Muscle of leg (tissue), 11 donors: ENCODE data around the gene WLS. TPM values are rescaled to one million over a fixed set of nuclear protein-coding genes. Genes with fewer than 3 reads are reported as not detected.
A peak's percentile ranks its signal among the peaks of the same experiment; 100 is the strongest.

ENCODE experiments used
- DNase-seq: peaks from one replicate; pipeline ENCODE4 v3.0.0; 2013
- H3K27ac ChIP-seq: one replicate; pipeline ENCODE4 v1.5.1; 2013; ENCODE audit warnings: mild to moderate bottlenecking, low read length, control low read depth
- H3K27me3 ChIP-seq: one replicate; pipeline ENCODE4 v1.6.1; 2013; ENCODE audit warnings: low read length; ENCODE audit not compliant: control insufficient read depth, insufficient read depth
- H3K36me3 ChIP-seq: one replicate; pipeline ENCODE4 v1.6.1; 2013; ENCODE audit warnings: low read length; ENCODE audit not compliant: control insufficient read depth, insufficient read depth
- H3K4me1 ChIP-seq: one replicate; pipeline ENCODE4 v1.6.1; 2013; ENCODE audit warnings: low read length; ENCODE audit not compliant: control insufficient read depth, insufficient read depth
- H3K4me3 ChIP-seq: one replicate; pipeline ENCODE4 v1.5.1; 2013; ENCODE audit warnings: low read length, control low read depth
- H3K9me3 ChIP-seq: replicated peaks from 2 replicates; pipeline ENCODE4 v1.6.1; 2013; ENCODE audit warnings: low read depth, low read length; ENCODE audit not compliant: control insufficient read depth
- WGBS: methylation state at CpG from one replicate; pipeline ENCODE4 v1.1.5; 2013; ENCODE audit warnings: missing lambda C conversion rate; ENCODE audit not compliant: insufficient coverage; 5-methylcytosine and 5-hydroxymethylcytosine counted together
- polyA plus RNA-seq, 8 donors: library from polyadenylated mRNA; unstranded; fragments of 120-200 nt; gene quantifications; one replicate each; pipeline versions ENCODE4 v1.2.1 to v1.2.3, GENCODE V29; 2013; ENCODE audit warnings: inconsistent platforms in 1 of 8, low replicate concordance in 1 of 8; ENCODE audit not compliant: insufficient read length in 8 of 8, insufficient read depth in 1 of 8
- total RNA-seq: library from RNA; stranded (reverse); fragments of 120-200 nt; gene quantifications from one replicate; pipeline ENCODE4 v1.2.4, GENCODE V29; 2013

The WLS gene
- total and polyA plus RNA-seq, 9 donors = 62.7 to 126 (median 78.2) TPM

DNA sequence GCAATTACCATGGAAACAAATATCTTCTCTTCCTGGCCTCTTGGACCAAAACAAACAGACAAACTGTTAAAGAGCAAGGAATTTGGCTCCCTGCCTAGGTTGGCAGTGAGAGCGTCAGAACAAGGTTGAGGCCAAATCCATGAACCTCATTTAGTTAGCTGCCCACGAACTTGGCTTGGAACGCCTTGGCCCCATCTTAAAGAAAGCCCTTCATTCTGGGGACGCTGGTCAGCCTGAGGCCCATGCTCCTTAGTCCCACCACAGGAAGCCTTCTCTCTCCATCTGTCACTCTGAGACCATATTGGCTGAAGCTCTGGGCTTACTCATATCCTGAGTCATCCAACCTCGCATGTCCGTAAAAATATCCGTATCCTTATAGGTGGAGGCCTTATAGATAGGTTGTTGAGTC is 119.5 kb downstream of the WLS start:
- WGBS = 42% methylated on average over 4 of the region's 7 CpGs
- H3K27me3 ChIP-seq = no peaks in the 10 kb centered on the region
- H3K9me3 ChIP-seq = no peaks in the 10 kb centered on the region
- H3K36me3 ChIP-seq = no peaks in the 10 kb centered on the region
- H3K4me3 ChIP-seq = no peak overlapping the region
- peaks cover 20% of the 10 kb centered on the region for H3K4me1 ChIP-seq
- no peak overlapping the region for H3K27ac ChIP-seq
- peak; percentile 49 for DNase-seq

DNA sequence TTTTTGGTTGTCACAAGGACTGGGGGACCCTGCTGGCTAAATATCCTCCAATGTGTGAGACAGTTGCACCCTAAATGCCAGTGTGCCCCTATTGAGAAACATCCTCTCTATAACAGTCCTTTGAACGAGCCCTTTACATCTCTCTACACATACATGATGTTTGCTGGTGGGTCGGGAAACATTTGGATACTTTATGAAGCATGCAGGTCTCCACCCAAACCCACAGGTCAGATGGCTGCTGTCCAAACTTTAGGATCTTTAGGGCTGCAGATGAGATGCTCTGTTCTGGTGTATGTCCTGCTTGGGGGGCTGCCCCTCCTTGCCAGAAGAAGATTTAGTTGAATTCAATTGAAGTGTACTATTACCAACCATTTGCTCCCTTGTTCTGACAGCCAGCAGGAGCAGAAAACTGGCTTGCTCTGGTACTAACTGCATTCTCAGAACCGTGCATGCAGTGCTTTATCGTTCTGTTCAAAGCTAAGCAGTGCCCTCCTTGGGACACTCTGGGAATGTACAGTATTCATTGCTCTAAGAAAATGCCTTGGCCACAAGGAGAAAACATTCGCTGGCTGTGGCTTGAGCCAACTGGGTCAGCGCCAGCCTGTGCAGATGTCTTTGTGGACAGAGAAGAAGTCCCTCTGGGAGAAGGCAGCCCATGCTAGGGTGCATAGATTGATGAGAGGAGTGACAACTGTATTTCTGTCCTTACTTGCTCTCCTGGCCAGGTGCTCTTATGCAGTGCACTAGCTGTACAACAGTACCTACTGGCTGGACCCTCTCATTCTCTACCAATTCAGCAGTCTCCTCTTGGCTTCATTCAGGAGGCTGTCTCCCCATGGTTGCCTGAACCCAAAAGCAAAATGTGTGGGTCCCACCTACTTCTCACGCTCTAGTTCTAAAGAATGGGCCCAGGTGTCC is 120.5 kb downstream of the WLS start:
- 33% methylated on average over 5 of the region's 7 CpGs for WGBS
- H3K36me3 ChIP-seq = no peaks in the 10 kb centered on the region

DNA sequence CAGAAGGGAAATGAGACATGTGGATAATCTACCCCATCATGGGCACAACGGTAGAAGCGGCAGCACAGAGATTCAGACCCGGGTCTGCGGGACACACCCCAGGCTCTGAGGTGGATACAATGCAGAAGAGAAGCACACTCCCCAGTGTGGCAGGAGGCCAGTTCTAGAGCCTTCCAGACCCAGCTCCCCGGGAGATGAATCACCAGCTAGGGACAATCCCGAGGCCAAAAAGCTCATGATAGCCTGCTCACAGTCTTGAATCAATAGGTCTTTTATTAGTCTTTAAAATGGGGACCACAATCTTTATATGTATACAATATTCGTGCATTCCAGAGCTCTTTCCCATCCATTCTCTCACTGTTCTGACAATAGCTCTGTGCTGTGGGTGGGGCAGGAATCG is 124.6 kb downstream of the WLS start:
- 90% methylated on average over 4 of the region's 8 CpGs for WGBS
- no peaks in the 10 kb centered on the region for H3K9me3 ChIP-seq
- no peaks in the 10 kb centered on the region for H3K27me3 ChIP-seq
- H3K4me1 ChIP-seq = peaks cover 25% of the 10 kb centered on the region
- DNase-seq = no peak
- H3K36me3 ChIP-seq = peaks cover 5% of the 10 kb centered on the region
- H3K4me3 ChIP-seq = no peak overlapping the region
- H3K27ac ChIP-seq = no peak overlapping the region

More for the DNA sequence above, 120.5 kb downstream of the WLS start:
- H3K4me1 ChIP-seq = peaks cover 18% of the 10 kb centered on the region
- DNase-seq = peak; percentile 93
- H3K27me3 ChIP-seq = no peaks in the 10 kb centered on the region
- no peak overlapping the region for H3K27ac ChIP-seq
- H3K9me3 ChIP-seq = no peaks in the 10 kb centered on the region
- no peak overlapping the region for H3K4me3 ChIP-seq

DNA sequence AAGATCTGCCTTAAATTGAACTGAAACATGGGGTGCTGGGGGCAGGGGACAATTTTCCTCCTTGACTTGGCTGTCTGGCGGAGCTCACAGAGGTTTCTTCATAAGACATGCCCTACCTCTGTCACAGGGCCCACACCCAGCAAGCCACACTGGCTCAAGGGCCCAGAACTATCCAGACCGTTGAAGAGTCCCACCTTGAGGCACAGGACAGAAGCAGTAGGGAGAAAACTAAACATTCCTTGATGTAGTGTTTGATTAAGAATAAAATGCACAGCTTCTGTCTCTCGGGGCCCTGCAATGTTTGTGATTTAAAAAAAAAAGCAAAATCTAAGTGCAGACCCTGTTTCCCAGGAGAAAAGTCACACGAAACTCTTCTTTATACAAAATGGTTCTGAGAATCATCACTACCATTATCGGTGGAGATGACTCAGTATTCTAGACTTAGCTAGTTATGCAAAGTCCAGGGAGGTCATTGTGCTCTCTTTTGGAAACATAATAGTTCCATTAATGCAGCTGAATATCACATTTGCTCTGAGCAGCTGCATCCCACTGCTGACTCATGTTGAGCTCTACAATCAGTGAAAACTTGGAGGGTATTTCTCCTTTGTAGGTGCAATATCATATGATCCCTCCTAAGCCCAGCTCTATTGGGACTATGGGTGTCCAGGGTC is 128.3 kb downstream of the WLS start:
- peak; percentile 69 for DNase-seq

DNA sequence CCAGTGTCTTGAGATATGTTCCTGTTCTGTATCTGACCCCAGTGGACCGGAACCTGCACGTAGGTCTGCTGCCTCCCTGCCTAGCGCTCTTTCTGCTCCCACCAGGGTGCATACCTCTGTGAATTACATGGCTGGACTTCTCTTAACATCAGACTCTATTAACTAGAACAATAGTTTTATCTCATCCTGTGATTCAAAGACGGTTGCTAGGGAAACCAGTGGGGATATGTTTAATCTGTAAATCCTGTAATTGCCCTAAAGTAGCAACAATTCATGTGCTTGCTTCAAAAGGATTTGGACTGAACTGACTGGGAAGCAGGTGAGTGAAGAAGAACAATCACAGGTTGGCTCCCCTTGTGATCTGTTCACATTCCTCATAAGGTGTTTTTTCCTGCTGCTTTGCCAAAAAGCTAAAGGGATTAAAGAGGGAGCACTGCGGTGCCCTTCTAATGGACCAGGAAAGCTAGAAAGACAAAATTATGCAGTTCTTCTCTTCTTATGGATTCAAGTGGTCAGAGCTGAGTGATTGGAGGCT is 129.2 kb downstream of the WLS start:
- Histone ChIP-seq H3K4me1 (peaks cover 10% of the 10 kb centered on the region), H3K4me3 (no peak overlapping the region), H3K27ac (no peak overlapping the region), H3K36me3 (peaks cover 7% of the 10 kb centered on the region), H3K9me3 (no peaks in the 10 kb centered on the region), H3K27me3 (no peaks in the 10 kb centered on the region)
- no peak for DNase-seq
- 87% methylated on average over 4 of the region's 5 CpGs for WGBS

More for the DNA sequence above, 128.3 kb downstream of the WLS start:
- no peaks in the 10 kb centered on the region for H3K9me3 ChIP-seq
- H3K27ac ChIP-seq = no peak overlapping the region
- no CpG with 5 or more reads among the region's 5 CpGs for WGBS
- H3K36me3 ChIP-seq = peaks cover 5% of the 10 kb centered on the region
- H3K4me1 ChIP-seq = peaks cover 10% of the 10 kb centered on the region
- no peaks in the 10 kb centered on the region for H3K27me3 ChIP-seq
- no peak overlapping the region for H3K4me3 ChIP-seq

DNA sequence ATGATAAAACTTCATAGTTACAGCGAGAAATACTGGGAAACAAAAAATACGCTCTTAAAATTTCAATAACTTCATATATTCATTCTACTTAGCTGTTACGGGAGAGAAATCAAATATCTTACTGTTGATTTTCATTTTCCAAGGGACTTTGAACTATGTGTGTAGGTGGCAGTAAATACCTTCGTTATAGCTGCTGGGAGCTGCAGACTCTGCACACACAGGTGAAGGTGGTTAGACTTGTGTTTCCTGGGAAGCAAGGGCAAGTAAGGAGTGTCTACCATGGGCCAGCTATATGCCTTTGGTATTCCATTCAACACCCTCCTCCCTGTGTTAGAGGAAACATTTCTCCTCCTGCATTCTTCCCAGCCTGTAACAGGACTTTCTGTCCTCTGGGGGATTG is 130.5 kb downstream of the WLS start:
- H3K9me3 ChIP-seq = no peaks in the 10 kb centered on the region
- H3K36me3 ChIP-seq = peaks cover 7% of the 10 kb centered on the region
- H3K27ac ChIP-seq = no peak overlapping the region
- no peaks in the 10 kb centered on the region for H3K27me3 ChIP-seq
- no peak for DNase-seq
- H3K4me3 ChIP-seq = no peak overlapping the region
- H3K4me1 ChIP-seq = peaks cover 10% of the 10 kb centered on the region
- no CpG with 5 or more reads among the region's 4 CpGs for WGBS

DNA sequence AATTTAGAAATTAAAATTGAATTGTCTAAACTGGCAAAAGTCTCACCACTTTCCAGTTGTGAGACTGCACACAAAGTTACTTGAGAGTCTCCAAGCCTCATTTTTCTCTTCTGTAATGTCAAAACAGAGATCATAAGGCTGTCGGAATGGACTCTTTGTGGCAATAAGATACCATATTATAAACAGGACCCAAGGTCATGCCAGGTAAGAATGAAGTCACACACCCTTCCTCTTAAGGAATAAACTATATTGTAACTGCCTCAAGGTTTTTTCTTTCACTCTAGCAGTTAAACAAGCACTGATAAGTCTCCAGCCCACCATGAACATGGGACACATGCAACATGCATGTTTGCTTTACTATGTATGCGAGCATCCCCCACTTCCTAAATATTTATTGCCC is 131.8 kb downstream of the WLS start:
- WGBS = 89% methylated on average over 1 of the region's 2 CpGs
- Histone ChIP-seq H3K27ac (no peak overlapping the region), H3K27me3 (no peaks in the 10 kb centered on the region), H3K36me3 (peaks cover 7% of the 10 kb centered on the region), H3K4me3 (no peak overlapping the region), H3K4me1 (peaks cover 10% of the 10 kb centered on the region), H3K9me3 (no peaks in the 10 kb centered on the region)
- DNase-seq = no peak

DNA sequence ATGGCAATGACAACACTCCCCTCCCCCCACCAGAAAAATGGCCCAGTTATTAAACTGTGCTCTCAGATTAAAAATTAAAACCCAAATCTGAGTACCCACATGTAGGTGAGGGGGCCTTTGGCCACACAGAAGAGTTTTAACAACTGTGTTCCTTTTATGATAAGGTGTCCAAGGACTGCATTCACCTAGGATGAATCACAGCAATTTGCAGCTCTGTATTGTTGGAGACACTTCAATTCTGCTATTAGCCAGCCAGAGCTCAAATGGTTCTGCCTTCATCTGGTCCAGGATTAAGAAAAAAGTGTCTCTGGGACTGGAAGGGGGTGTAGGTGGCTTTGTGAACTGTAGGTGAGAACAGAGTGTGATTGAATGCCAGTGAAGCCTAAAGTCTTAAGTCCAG is 138.6 kb downstream of the WLS start:
- Histone ChIP-seq H3K36me3 (peaks cover 2% of the 10 kb centered on the region), H3K4me3 (no peak overlapping the region), H3K27ac (no peak overlapping the region), H3K4me1 (no peaks in the 10 kb centered on the region), H3K9me3 (peaks cover 2% of the 10 kb centered on the region), H3K27me3 (no peaks in the 10 kb centered on the region)
- DNase-seq = no peak

DNA sequence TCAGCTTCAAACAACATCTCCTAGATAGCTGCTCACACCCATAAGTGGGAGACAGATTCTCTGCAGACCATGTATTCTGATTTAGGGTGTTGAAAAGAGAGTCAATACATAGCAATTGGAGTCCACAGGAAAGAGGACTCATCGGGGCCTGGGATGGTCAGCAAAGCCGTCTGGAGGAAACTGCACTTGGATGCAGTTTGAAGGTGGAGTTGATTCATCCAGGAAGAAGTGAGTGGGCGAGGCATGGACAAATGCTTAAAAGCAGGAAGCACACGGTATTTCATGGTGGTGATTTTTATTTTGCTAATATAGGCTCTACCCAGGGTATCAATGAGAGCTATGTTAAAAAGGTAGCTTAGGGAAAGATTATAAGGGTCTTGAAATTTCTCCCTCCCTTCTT is 145.1 kb downstream of the WLS start:
- DNase-seq = no peak
- H3K36me3 ChIP-seq = no peaks in the 10 kb centered on the region
- H3K9me3 ChIP-seq = no peaks in the 10 kb centered on the region
- H3K4me3 ChIP-seq = no peak overlapping the region
- H3K27ac ChIP-seq = no peak overlapping the region
- no peaks in the 10 kb centered on the region for H3K4me1 ChIP-seq
- no peaks in the 10 kb centered on the region for H3K27me3 ChIP-seq
- WGBS = 78% methylated on average over 3 of the region's 4 CpGs

DNA sequence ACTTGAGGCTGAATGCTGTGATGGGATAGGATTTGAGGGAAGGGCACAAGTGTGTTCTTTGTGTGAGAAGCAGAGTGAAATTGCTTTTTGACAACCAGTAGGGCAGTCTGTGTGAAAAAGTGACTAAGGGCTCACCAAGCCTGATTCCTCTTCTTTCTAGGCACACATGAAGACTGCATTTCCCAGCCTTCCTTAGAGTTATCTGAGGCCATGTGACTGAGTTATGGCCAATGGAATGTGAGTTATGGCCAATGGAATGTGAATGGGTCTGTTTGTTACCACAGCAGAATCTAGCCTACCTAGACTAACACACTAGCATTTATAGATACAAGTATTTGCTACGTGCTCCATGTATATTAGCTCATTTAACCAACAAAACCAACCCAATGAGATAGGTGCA is 146.6 kb downstream of the WLS start:
- Histone ChIP-seq H3K27ac (no peak overlapping the region), H3K9me3 (no peaks in the 10 kb centered on the region), H3K4me1 (no peaks in the 10 kb centered on the region), H3K27me3 (no peaks in the 10 kb centered on the region), H3K36me3 (no peaks in the 10 kb centered on the region), H3K4me3 (no peak overlapping the region)
- no CpG with 5 or more reads among the region's 1 CpG for WGBS
- no peak for DNase-seq
